Coronary artery (tissue), 2 donors: Measurements from ENCODE around the gene SDCCAG8.

Source experiments
- DNase-seq: peaks from one replicate; pipeline ENCODE4 v3.0.0-alpha.2; 2017; ENCODE audit warnings: low spot score
- H3K27ac ChIP-seq, 2 donors: fragments of 200-600 bp; sonication (generic); one replicate each; pipeline ENCODE4 v1.5.1; 2016 to 2019
- H3K4me3 ChIP-seq: fragments of 200-600 bp; sonication (generic); 2 replicates; pipeline ENCODE4 v1.5.1; 2016; ENCODE audit warnings: mild to moderate bottlenecking, moderate library complexity
- CTCF ChIP-seq: fragments of 200-600 bp; sonication (generic); IDR thresholded peaks from one replicate; pipeline ENCODE4 v1.5.1; 2019; ENCODE audit warnings: antibody characterized with exemption

Gene SDCCAG8

GRCh38 chr1:243499248-243499647, 243.4 kb downstream of the SDCCAG8 start:
- H3K4me3 ChIP-seq, result no peak overlapping the region
- no peak overlapping the region for H3K27ac ChIP-seq
- TF ChIP-seq CTCF, result no peak
- DNase-seq, result no peak

- no peak for TF ChIP-seq CTCF
- DNase-seq, result no peak
- no peak overlapping the region for H3K27ac ChIP-seq
- H3K4me3 ChIP-seq, result no peak overlapping the region
These were observed 243.9 kb downstream of the SDCCAG8 start for GRCh38 chr1:243499711-243500110.

- no peak for TF ChIP-seq CTCF
- no peak for DNase-seq
- Histone ChIP-seq H3K4me3 (no peak overlapping the region), H3K27ac (no peak overlapping the region)
These were observed 244.7 kb downstream of the SDCCAG8 start for GRCh38 chr1:243500512-243500911.

- no peak for TF ChIP-seq CTCF
- no peak overlapping the region for H3K27ac ChIP-seq
- no peak overlapping the region for H3K4me3 ChIP-seq
- DNase-seq, result no peak
These were observed 245.2 kb downstream of the SDCCAG8 start for GRCh38 chr1:243501002-243501401.

GRCh38 chr1:243503155-243503554, 247.3 kb downstream of the SDCCAG8 start:
- no peak for TF ChIP-seq CTCF
- no peak overlapping the region for H3K27ac ChIP-seq
- no peak overlapping the region for H3K4me3 ChIP-seq
- DNase-seq, result no peak

GRCh38 chr1:243505986-243506689, 250.3 kb downstream of the SDCCAG8 start:
- TF ChIP-seq CTCF, result no peak
- no peak overlapping the region for H3K27ac ChIP-seq
- no peak for DNase-seq
- H3K4me3 ChIP-seq, result no peak overlapping the region

GRCh38 chr1:243507001-243507671, 251.3 kb downstream of the SDCCAG8 start:
- TF ChIP-seq CTCF, result no peak
- DNase-seq, result no peak
- no peak overlapping the region for H3K27ac ChIP-seq
- no peak overlapping the region for H3K4me3 ChIP-seq
